Measurements from ENCODE around the gene BBOX1.

DNA sequence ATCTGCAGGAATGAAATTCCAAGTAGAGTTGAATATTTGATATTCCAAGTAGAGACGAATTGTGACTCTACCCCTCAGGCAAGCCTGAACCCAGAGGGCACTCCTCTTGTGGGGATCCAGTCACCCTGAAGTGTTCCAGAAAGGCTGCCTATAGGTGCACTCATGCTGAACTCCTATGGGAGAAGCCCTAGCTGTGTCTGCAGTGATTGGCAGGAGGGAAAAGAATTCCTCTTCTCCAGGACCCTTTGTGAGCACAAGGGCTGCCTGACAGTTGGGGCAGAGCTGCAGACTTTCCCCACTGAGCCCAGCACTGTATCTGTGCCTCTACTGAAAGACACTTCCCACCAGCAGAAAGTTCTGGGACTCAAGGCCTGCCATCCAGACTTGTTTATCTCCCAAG, 35.0 kb downstream of the BBOX1 start:
- TF ChIP-seq, protein P1, sequence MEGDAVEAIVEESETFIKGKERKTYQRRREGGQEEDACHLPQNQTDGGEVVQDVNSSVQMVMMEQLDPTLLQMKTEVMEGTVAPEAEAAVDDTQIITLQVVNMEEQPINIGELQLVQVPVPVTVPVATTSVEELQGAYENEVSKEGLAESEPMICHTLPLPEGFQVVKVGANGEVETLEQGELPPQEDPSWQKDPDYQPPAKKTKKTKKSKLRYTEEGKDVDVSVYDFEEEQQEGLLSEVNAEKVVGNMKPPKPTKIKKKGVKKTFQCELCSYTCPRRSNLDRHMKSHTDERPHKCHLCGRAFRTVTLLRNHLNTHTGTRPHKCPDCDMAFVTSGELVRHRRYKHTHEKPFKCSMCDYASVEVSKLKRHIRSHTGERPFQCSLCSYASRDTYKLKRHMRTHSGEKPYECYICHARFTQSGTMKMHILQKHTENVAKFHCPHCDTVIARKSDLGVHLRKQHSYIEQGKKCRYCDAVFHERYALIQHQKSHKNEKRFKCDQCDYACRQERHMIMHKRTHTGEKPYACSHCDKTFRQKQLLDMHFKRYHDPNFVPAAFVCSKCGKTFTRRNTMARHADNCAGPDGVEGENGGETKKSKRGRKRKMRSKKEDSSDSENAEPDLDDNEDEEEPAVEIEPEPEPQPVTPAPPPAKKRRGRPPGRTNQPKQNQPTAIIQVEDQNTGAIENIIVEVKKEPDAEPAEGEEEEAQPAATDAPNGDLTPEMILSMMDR (IDR thresholded peaks at IDR 0.05; ENCODE audit: low read depth, low read length, missing input control) = no peak
- TF ChIP-seq, protein P2, sequence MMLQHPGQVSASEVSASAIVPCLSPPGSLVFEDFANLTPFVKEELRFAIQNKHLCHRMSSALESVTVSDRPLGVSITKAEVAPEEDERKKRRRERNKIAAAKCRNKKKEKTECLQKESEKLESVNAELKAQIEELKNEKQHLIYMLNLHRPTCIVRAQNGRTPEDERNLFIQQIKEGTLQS (IDR thresholded peaks at IDR 0.05) = no peak
- no peak for TF ChIP-seq GABPA (IDR thresholded peaks at IDR 0.05 in 1 of 2, conservative IDR thresholded peaks at IDR 0.05 in 1 of 2)
- TF ChIP-seq, protein P3, sequence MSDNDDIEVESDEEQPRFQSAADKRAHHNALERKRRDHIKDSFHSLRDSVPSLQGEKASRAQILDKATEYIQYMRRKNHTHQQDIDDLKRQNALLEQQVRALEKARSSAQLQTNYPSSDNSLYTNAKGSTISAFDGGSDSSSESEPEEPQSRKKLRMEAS (IDR thresholded peaks at IDR 0.05) = no peak
- no peak for TF ChIP-seq TAF1 (conservative IDR thresholded peaks at IDR 0.05)
- no peak for TF ChIP-seq YY1 (IDR thresholded peaks at IDR 0.05)
- no peak for TF ChIP-seq FOXA2 (IDR thresholded peaks at IDR 0.05)
- no peak for TF ChIP-seq RAD21 (IDR thresholded peaks at IDR 0.05)
- no peak for TF ChIP-seq FOXA1 (IDR thresholded peaks at IDR 0.05)
- TF ChIP-seq SP1 (IDR thresholded peaks at IDR 0.05) = no peak
- no peak for TF ChIP-seq EGR1 (IDR thresholded peaks at IDR 0.05; ENCODE audit: low read depth in 2 of 2)

Measured in liver (tissue), 3 donors.